PC-3 (cell line): ENCODE results near the gene OR4E2. TPM values are rescaled to one million over a fixed set of nuclear protein-coding genes. Genes with fewer than 3 reads are reported as not detected.
"Not testable (repeated sequence)": the region's sequence is repeated elsewhere in the genome, so short reads cannot be mapped to it uniquely, and the experiment has no call there.

Source experiments
- ATAC-seq: fragments of 200-7000 bp; cut with Tn5 transposase; 2 replicates; pipeline ENCODE4 v1.9.1; 2020; ENCODE audit warnings: mild to moderate bottlenecking, moderate library complexity
- BruUV-seq: library from RNA; stranded (reverse); fragments of 400-500 nt; replicated peaks from 2 replicates; lab custom pipeline; 2021; lab: Mats Ljungman, UMichigan
- CTCF ChIA-PET: fragments of 300-600 bp; sonication (Branson Sonifier 250); formaldehyde crosslinking; loops from one replicate; lab custom pipeline; 2022; ENCODE audit warnings: antibody characterized with exemption; lab: Charles Lee
- POLR2A ChIA-PET: fragments of 300-600 bp; sonication (Branson Sonifier 250); formaldehyde crosslinking; loops from one replicate; lab custom pipeline; 2022; ENCODE audit warnings: antibody characterized with exemption; ENCODE audit not compliant: unreplicated experiment; lab: Charles Lee
- DNase-seq: peaks from one replicate; pipeline ENCODE4 v3.0.0-alpha.2; 2015
- H2AFZ ChIP-seq: fragments of 300-600 bp; sonication (generic); 2 replicates; pipeline ENCODE4 v1.6.0; 2016; ENCODE audit warnings: antibody characterized with exemption, low read length
- H3F3A ChIP-seq: fragments of 300-600 bp; sonication (generic); one replicate; pipeline ENCODE4 v1.6.0; 2017; ENCODE audit warnings: antibody characterized with exemption, low read length, control low read depth, mild to moderate bottlenecking; ENCODE audit not compliant: unreplicated experiment
- H3K27ac ChIP-seq: fragments of 300-600 bp; sonication (generic); 2 replicates; pipeline ENCODE4 v1.5.1; 2016; ENCODE audit warnings: mild to moderate bottlenecking, low read length
- H3K27me3 ChIP-seq: fragments of 300-600 bp; sonication (generic); 2 replicates; pipeline ENCODE4 v1.6.1; 2016; ENCODE audit warnings: low read length, mixed read lengths
- H3K36me3 ChIP-seq: fragments of 300-600 bp; sonication (generic); 2 replicates; pipeline ENCODE4 v1.6.1; 2016; ENCODE audit warnings: low read depth, mixed run types, low read length, mixed read lengths
- H3K4me1 ChIP-seq: fragments of 300-600 bp; sonication (generic); 2 replicates; pipeline ENCODE4 v1.5.1; 2016; ENCODE audit warnings: low read length; ENCODE audit not compliant: insufficient read depth
- H3K4me2 ChIP-seq: fragments of 300-600 bp; sonication (generic); 2 replicates; pipeline ENCODE4 v1.6.0; 2016; ENCODE audit warnings: low read length
- H3K4me3 ChIP-seq: fragments of 300-600 bp; sonication (generic); 2 replicates; pipeline ENCODE4 v1.5.1; 2016; ENCODE audit warnings: mild to moderate bottlenecking, low read length, mixed read lengths
- H3K79me2 ChIP-seq: fragments of 300-600 bp; sonication (generic); 2 replicates; pipeline ENCODE4 v1.6.1; 2017; ENCODE audit warnings: low read length, mixed read lengths
- H3K9ac ChIP-seq: fragments of 300-600 bp; sonication (generic); 2 replicates; pipeline ENCODE4 v1.6.0; 2016; ENCODE audit warnings: mild to moderate bottlenecking, low read length
- H3K9me2 ChIP-seq: fragments of 300-600 bp; sonication (generic); replicated peaks from 2 replicates; pipeline ENCODE4 v1.6.1; 2016; ENCODE audit warnings: mixed run types, low read length, mixed read lengths
- H3K9me3 ChIP-seq: fragments of 300-600 bp; sonication (generic); 2 replicates; pipeline ENCODE4 v1.6.1; 2016; ENCODE audit warnings: low read length, mixed read lengths
- H4K20me1 ChIP-seq: fragments of 300-600 bp; sonication (generic); 2 replicates; pipeline ENCODE4 v1.6.1; 2016; ENCODE audit warnings: low read length, mixed read lengths
- CTCF ChIP-seq: fragments of 300-600 bp; sonication (generic); conservative IDR thresholded peaks from 2 replicates; pipeline ENCODE4 v1.5.1; 2017; ENCODE audit warnings: antibody characterized with exemption, low read depth, mild to moderate bottlenecking, low read length
- EZH2 ChIP-seq: fragments of 300-600 bp; sonication (generic); IDR thresholded peaks from one replicate; pipeline ENCODE4 v1.6.1; 2017; ENCODE audit warnings: antibody characterized with exemption, mild to moderate bottlenecking, low read length; ENCODE audit not compliant: unreplicated experiment
- EZH2phosphoT487 ChIP-seq: fragments of 300-600 bp; sonication (generic); IDR thresholded peaks from 2 replicates; pipeline ENCODE4 v1.6.1; 2018; ENCODE audit warnings: mild to moderate bottlenecking, antibody characterized with exemption, low read length, borderline replicate concordance
- intact Hi-C: fragments of 100-400 bp; cut with micrococcal nuclease; formaldehyde crosslinking; loops from 2 replicates; pipeline ENCODE4 v1.9.0; 2023
- total RNA-seq: library from RNA; depleted of rRNA; stranded (reverse); fragments of >200 nt; gene quantifications from 2 replicates; pipeline ENCODE4 v1.2.3, GENCODE V29; 2014

The OR4E2 gene
- total RNA-seq, 1 experiment from 2014 or later, result not detected

DNA sequence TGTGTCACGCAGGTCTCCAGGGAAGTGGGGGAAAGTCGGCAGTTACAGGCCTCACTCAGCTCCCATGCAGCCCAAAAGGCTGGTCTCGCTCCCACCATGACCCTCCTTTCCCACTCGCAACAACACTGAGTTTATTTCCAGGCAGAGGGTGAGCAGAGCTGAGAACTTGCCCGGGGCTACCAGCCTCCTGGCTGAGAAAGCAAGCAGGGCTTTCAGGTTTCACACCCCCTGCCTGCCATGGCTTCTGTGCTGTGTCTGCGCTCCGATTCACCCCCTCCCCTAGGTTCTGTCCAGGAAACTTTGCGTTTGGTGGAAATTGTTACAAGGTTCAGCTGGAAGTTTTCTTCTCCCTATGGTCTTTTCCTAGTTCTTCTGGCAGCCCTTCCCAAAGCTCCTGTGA is 36.0 kb upstream of the OR4E2 start:
- Histone ChIP-seq H3K9me2 (no peaks in the 10 kb centered on the region), H3K9me3 (no peaks in the 10 kb centered on the region), H3K27me3 (peaks cover 19% of the 10 kb centered on the region; the same call in 1 of the 2 replicates), H3K4me1 (no peaks in the 10 kb centered on the region), H3K4me2 (no peak overlapping the region), H3K36me3 (no peaks in the 10 kb centered on the region), H3K4me3 (no peak overlapping the region), H4K20me1 (no peaks in the 10 kb centered on the region), H2AFZ (no peak overlapping the region), H3K27ac (no peak overlapping the region), H3K79me2 (no peaks in the 10 kb centered on the region), H3F3A (no peaks in the 10 kb centered on the region), H3K9ac (no peak overlapping the region)
- no TSS peak for BruUV-seq
- no peak for DNase-seq
- intact Hi-C loops, result no loop called here
- CTCF ChIA-PET, result no interaction called here
- TF ChIP-seq CTCF (no peak), EZH2phosphoT487 (no peak), EZH2 (no peak)
- POLR2A ChIA-PET, result no interaction called here
- no peak for ATAC-seq

DNA sequence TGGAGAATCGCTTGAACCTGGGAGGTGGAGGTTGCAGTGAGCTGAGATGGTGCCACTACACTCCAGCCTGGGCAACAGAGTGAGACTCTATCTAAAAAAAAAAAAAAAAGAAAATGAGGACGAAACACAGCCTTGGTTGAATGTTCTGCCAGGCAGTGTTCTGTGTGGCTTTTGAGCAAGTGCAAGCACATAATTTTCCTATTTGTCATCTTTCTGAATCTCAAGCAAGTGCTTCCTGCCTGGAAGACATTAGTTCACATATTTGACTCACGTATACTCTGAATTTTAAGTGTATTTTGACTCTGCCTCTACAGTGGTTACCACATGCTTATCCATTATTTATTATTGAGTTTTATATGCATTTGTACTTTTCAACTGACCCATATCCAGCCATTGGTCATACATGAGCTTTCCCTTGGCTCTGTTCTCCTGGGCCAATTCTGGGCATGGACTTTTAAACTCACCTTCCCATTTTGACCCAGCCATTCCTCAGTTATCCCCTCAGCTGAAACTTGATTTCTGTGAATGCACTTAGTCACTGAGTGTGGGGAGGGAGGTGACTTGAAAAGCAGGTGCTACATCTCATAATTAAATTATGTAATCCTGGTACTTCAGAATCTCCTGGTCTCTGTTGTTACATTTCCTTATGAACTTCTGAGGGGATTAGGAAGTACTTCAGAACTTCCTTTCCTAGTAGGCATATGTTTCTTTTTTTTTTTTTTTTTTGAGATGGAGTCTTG is 27.0 kb upstream of the OR4E2 start:
- Histone ChIP-seq H3K4me3 (no peak overlapping the region), H3K27me3 (peaks cover 15% of the 10 kb centered on the region; the same call in 1 of the 2 replicates), H2AFZ (no peak overlapping the region), H3K4me1 (peaks cover 10% of the 10 kb centered on the region; the same call in 1 of the 2 replicates), H4K20me1 (no peaks in the 10 kb centered on the region), H3K9me2 (no peaks in the 10 kb centered on the region), H3K27ac (no peak overlapping the region), H3K4me2 (no peak overlapping the region), H3K36me3 (no peaks in the 10 kb centered on the region), H3K9me3 (no peaks in the 10 kb centered on the region), H3F3A (no peaks in the 10 kb centered on the region), H3K9ac (no peak overlapping the region), H3K79me2 (no peaks in the 10 kb centered on the region)
- ATAC-seq (no peak), DNase-seq (peak; percentile 25)
- TF ChIP-seq CTCF (no peak), EZH2phosphoT487 (no peak), EZH2 (no peak)
- intact Hi-C loops, result no loop called here
- BruUV-seq, result no TSS peak
- CTCF ChIA-PET, result no interaction called here
- POLR2A ChIA-PET, result no interaction called here

GRCh38 chr14:21630503-21630902 is 23.1 kb upstream of the OR4E2 start:
- H3K79me2 ChIP-seq, H3K36me3 ChIP-seq, CTCF ChIA-PET, H3K4me3 ChIP-seq, intact Hi-C loops, H4K20me1 ChIP-seq, DNase-seq, H2AFZ ChIP-seq, H3K9me2 ChIP-seq, BruUV-seq, POLR2A ChIA-PET, H3K9ac ChIP-seq, ATAC-seq, H3K27ac ChIP-seq, H3F3A ChIP-seq, H3K9me3 ChIP-seq: not testable (repeated sequence)
- Histone ChIP-seq H3K4me1 (peaks cover 11% of the 10 kb centered on the region; the same call in 1 of the 2 replicates), H3K4me2 (0 out of 2 replicates have a peak overlapping the region, but pooled peaks have one; percentile 8), H3K27me3 (peaks cover 25% of the 10 kb centered on the region)
